Measurements from ENCODE around the gene PVALEF.

DNA sequence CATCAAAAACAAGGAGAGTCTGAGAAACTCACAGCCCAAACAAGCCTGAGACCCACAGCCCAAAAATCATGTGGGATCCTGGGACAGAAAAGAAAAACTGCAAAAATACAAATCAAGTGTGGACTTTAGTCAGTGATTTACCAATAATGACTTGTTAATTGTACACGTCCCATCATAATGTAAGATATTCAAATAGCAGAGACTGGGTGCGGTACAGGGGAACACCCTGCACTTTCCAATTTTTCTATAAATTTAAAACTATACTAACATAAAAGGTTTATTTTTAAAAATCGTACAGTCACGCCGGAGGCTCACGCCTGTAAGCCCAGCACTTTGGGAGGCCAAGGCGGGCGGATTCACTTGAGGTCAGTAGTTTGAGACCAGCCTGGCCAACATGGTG, 48.7 kb downstream of the PVALEF start:
- TF ChIP-seq, protein P1, sequence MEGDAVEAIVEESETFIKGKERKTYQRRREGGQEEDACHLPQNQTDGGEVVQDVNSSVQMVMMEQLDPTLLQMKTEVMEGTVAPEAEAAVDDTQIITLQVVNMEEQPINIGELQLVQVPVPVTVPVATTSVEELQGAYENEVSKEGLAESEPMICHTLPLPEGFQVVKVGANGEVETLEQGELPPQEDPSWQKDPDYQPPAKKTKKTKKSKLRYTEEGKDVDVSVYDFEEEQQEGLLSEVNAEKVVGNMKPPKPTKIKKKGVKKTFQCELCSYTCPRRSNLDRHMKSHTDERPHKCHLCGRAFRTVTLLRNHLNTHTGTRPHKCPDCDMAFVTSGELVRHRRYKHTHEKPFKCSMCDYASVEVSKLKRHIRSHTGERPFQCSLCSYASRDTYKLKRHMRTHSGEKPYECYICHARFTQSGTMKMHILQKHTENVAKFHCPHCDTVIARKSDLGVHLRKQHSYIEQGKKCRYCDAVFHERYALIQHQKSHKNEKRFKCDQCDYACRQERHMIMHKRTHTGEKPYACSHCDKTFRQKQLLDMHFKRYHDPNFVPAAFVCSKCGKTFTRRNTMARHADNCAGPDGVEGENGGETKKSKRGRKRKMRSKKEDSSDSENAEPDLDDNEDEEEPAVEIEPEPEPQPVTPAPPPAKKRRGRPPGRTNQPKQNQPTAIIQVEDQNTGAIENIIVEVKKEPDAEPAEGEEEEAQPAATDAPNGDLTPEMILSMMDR (IDR thresholded peaks at IDR 0.05): no peak
- TF ChIP-seq POLR2A (IDR thresholded peaks at IDR 0.05) (no peak), EP300 (IDR thresholded peaks at IDR 0.05) (no peak)
